Tibial nerve (tissue), 4 donors: ENCODE measurements around the gene NDUFS4.

Experiments
- CTCF ChIP-seq, 5 experiments: fragments of 200-600 bp in 3 of 5; fragments of 450-650 bp in 2 of 5; sonication (generic) in 3 of 5; IDR thresholded peaks; one replicate each; pipeline ENCODE4 v1.5.1; 2016 to 2019; ENCODE audit warnings: antibody characterized with exemption in 5 of 5, mild to moderate bottlenecking in 3 of 5, moderate library complexity in 2 of 5
- EP300 ChIP-seq, 2 donors: sonication (generic); formaldehyde crosslinking; IDR thresholded peaks; one replicate each; pipeline ENCODE4 v1.6.1; 2017; ENCODE audit warnings: antibody characterized with exemption in 2 of 2, mild to moderate bottlenecking in 1 of 2

DNA sequence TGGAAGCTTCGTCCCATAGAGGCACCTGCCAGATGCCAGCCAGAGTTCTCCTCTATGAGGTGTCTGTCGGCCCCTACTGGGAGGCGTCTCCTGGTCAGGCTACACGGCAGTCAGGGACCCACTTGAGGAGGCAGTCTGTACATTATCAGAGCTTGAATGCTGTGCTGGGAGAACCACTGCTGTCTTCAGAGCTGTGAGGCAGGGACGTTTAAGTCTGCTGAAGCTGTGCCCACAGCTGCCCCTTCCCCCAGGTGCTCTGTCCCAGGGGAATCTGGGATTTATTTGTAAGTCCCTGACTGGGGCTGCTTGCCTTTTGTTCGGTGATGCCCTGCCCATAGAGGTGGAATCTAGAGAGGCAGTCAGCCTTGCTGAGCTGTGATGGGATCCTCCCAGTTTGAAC is 70.8 kb downstream of the NDUFS4 start:
- TF ChIP-seq CTCF (IDR thresholded peaks at IDR 0.05) (no peak), EP300 (IDR thresholded peaks at IDR 0.05) (no peak)
